Measurements from ENCODE around the gene IGSF3.

DNA sequence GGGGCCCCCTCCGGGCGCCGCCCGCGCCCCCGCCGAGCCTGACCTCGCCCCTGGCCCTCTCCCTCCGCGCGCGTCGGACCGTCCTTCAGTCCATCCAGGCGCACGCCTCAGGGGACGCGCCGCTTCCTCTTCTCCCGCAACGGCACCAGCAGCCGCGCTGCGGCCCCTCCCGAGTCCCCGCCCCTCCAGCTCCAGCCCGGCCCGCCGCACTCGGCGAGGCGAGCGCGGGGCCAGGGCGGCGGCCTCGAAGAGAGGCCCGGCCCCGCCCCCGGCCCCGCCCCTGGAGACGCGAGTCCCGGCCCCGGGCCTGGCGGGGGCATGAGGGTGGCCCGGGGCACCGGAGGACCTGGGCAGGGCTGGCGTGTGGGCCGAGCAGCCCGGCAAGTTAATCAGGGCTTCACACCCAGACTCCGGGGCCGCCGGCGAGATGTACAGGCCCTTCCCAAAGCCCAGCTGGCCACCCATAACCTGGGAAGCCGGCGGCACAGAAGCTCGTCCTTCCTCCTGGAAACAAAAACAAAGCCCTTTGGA, at the start of gene IGSF3:
- TF ChIP-seq, protein P1, sequence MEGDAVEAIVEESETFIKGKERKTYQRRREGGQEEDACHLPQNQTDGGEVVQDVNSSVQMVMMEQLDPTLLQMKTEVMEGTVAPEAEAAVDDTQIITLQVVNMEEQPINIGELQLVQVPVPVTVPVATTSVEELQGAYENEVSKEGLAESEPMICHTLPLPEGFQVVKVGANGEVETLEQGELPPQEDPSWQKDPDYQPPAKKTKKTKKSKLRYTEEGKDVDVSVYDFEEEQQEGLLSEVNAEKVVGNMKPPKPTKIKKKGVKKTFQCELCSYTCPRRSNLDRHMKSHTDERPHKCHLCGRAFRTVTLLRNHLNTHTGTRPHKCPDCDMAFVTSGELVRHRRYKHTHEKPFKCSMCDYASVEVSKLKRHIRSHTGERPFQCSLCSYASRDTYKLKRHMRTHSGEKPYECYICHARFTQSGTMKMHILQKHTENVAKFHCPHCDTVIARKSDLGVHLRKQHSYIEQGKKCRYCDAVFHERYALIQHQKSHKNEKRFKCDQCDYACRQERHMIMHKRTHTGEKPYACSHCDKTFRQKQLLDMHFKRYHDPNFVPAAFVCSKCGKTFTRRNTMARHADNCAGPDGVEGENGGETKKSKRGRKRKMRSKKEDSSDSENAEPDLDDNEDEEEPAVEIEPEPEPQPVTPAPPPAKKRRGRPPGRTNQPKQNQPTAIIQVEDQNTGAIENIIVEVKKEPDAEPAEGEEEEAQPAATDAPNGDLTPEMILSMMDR (conservative IDR thresholded peaks at IDR 0.05; ENCODE audit: low read depth in 2 of 2) = no peak
- TF ChIP-seq EZH2 (IDR thresholded peaks at IDR 0.05; ENCODE audit: low read depth, unreplicated experiment) (no peak), POLR2AphosphoS5 (IDR thresholded peaks at IDR 0.05; ENCODE audit: low read depth) (peak; percentile 82), EZH2phosphoT487 (IDR thresholded peaks at IDR 0.05; ENCODE audit: unreplicated experiment) (no peak), CREB1 (CRISPR knock-in tag; IDR thresholded peaks at IDR 0.05; ENCODE audit: low read depth) (no peak), ZNF331 (CRISPR knock-in tag; IDR thresholded peaks at IDR 0.05; ENCODE audit: low read depth) (no peak), NANOG (IDR thresholded peaks at IDR 0.05; ENCODE audit: borderline replicate concordance) (no peak)
- TF ChIP-seq, protein P2, sequence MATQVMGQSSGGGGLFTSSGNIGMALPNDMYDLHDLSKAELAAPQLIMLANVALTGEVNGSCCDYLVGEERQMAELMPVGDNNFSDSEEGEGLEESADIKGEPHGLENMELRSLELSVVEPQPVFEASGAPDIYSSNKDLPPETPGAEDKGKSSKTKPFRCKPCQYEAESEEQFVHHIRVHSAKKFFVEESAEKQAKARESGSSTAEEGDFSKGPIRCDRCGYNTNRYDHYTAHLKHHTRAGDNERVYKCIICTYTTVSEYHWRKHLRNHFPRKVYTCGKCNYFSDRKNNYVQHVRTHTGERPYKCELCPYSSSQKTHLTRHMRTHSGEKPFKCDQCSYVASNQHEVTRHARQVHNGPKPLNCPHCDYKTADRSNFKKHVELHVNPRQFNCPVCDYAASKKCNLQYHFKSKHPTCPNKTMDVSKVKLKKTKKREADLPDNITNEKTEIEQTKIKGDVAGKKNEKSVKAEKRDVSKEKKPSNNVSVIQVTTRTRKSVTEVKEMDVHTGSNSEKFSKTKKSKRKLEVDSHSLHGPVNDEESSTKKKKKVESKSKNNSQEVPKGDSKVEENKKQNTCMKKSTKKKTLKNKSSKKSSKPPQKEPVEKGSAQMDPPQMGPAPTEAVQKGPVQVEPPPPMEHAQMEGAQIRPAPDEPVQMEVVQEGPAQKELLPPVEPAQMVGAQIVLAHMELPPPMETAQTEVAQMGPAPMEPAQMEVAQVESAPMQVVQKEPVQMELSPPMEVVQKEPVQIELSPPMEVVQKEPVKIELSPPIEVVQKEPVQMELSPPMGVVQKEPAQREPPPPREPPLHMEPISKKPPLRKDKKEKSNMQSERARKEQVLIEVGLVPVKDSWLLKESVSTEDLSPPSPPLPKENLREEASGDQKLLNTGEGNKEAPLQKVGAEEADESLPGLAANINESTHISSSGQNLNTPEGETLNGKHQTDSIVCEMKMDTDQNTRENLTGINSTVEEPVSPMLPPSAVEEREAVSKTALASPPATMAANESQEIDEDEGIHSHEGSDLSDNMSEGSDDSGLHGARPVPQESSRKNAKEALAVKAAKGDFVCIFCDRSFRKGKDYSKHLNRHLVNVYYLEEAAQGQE (IDR thresholded peaks at IDR 0.05; ENCODE audit: unreplicated experiment) = no peak
- TF ChIP-seq, protein P3, sequence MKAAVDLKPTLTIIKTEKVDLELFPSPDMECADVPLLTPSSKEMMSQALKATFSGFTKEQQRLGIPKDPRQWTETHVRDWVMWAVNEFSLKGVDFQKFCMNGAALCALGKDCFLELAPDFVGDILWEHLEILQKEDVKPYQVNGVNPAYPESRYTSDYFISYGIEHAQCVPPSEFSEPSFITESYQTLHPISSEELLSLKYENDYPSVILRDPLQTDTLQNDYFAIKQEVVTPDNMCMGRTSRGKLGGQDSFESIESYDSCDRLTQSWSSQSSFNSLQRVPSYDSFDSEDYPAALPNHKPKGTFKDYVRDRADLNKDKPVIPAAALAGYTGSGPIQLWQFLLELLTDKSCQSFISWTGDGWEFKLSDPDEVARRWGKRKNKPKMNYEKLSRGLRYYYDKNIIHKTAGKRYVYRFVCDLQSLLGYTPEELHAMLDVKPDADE (IDR thresholded peaks at IDR 0.05) = no peak
